DMS 273 treated with DMSO at 0.1 percent for 48 hours (cell line): Measurements from ENCODE around the gene CLRN3.

ENCODE experiments used
- DNase-seq: peaks from one replicate; lab custom pipeline; 2025; lab: John Stamatoyannopoulos, UW

The CLRN3 gene

GRCh38 chr10:127919418-127920271 lies 26.9 kb upstream of the CLRN3 start:
- no peak for DNase-seq

DNA sequence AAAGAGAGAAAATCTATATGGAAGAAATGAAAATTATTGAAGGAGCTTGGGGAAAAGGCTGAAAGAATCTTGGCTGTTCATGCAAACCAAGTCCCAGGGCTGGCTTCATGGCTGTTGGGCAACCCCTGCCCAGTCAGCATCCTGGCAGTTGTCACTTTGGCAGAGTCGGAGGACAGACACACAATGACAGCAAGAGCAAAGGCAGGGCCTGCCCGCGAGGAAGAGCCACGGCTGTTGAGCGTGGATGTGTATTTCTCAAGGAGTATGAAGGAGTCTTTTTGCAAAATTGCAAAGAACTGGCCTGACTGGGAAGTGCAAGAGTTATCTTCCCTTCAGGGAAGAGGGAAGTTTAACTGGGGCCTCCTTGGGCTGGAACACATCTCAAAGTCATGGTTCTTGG lies 25.8 kb upstream of the CLRN3 start:
- no peak for DNase-seq

DNA sequence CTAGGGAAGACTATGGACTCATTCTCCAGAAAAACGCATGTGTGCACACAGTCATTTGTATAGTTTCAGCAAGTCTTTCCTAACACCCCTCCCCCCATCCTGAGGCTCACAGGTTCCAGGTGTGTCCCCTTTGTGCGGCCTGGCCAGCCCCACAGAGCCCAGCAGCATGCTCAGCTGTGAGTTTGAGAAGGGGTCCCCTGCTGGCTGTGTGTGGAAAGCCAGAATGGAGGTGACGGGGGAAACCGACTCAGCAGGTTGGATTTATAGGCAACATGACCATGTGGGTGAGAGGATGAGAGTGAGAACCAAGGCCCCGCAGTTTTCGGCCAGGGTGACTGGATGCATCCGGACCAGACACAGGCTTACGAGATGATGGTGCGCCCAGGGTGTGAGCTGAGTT lies 24.1 kb upstream of the CLRN3 start:
- no peak for DNase-seq

DNA sequence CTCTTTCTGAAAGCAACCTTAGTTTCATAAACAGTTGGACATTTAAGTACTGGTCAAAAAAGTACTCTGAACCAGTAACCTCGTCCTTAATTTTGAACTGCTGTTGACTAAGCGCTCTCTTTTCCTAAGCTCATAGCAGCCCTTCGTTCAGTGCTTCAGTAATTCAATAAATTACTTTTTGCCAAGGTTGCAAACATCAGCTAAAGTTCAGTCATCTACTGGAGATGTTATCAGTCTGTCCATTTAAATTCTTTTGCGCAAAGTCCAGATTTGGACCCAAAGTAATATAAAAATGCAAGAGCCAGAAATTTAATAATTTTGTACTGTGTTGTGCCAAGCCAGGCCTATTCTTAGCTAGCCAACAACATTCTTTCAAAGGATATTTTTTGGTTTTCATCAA lies 22.6 kb upstream of the CLRN3 start:
- DNase-seq, result no peak

DNA sequence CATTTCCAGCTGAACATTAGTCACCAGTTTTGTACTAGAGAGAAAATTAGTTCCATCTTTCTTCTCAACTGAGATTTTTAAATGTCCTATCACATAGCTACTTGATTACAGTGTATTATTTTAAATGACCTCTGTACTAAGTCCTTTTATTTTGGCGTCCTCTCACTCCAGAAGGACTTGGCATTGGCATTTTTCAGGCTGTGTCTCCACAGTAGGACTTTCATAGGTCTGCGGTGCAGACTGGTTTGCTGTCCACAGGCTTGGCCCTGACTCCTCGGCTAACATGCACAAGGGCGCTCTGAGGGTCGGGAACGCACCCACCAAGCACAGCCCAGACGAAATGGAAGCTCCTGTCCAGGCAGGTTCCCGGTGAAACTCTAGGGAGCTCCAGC lies 20.6 kb upstream of the CLRN3 start:
- no peak for DNase-seq

DNA sequence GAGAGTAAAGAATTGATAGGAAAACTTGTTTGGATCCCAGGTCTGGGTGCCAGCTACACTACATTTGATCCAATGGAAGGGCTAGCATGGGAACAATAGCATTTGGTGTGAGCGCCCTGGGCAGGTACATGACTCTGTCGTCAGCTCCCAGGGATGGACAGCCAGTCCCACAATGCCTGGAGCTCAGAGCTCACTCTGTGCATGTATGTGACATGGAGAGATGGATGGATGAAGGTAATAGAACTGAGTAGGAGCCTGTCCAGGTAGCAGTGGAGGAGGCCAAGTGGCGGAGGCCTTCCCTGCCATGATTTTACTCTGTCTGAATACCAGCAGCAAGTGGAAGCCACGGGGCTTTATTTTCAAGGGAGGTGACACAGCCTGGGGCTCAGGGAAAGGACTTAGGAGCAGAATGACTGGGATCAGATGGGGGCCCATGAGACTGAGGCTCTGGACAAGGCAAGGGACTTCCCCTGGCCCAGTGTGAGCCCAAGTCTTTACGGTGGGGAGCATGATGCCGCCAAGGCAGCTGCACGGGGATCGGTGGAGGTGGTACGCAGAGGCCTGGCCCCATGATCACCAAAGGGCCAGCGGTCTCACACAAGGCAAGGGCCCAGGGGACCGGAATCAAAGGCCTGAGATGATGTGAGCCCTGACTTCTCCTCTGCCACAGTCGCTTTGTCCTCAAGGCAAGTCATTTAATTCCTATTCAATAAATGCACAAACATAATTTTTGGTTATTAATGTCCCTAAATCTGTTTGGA lies 20.0 kb upstream of the CLRN3 start:
- DNase-seq, result no peak

DNA sequence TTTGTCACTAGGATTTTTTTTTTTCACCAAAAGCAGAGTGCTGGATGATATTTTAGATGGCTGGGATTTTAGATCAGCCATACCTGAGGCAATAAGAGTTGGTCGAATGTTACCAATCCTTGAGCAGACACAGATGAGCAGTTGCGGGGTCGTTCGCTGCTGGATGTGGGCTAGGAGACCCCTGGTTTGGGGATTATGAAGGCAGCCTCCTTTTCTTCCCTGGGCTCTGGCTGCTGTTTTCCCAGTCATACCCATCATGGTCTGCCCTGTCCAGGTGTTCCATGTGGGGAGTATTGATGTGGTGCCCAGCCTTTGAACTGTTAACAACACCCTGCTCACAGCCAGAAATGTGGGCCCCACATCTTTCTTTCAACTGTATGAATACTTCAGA lies 19.1 kb upstream of the CLRN3 start:
- DNase-seq, result no peak

DNA sequence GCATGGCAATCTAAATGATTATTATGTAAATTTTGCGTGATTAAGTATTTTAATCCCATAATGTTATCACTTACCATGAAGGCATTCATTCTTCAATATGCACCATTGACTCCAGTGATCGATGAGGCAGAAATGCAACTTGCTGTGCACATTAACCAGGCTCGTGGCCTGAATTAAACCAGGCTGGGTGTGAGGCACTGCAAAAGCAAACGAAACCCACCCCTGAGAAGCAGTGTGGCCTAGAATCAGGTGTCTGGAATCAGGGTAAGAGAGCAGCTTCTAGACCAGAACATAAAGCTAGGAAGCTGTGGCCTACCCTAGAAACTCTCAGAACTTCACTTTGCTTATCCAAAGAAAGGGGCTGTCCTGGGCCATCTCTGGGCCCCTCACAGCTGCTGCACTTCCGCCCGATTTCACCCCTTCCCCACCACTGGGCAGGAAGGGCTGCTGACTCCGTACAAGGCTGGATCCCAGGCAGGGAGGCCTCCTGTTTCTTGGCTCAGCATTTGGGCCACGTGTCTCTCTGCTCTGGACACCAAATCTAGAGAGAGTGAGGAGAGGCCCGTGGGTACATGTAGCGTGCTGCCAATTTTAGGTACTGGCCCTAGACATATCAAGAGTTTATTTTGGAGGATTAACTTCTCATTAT lies 18.6 kb upstream of the CLRN3 start:
- no peak for DNase-seq

DNA sequence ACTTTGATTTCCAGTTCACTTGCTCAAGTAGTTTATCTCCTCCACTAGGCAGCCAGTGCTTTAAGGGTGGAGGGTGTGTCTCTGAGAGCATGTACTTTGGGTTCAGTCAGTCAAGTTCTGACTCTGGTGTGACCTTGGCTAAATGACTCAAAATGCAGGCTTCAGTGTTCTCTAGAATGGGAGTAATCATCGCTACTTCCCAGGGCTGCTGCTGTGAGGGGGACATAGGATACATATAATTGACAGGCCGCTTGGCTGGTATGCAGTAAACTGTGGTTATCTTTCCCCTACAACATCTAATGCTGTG lies 17.7 kb upstream of the CLRN3 start:
- no peak for DNase-seq

GRCh38 chr10:127909716-127910463 lies 17.1 kb upstream of the CLRN3 start:
- DNase-seq, result no peak

DNA sequence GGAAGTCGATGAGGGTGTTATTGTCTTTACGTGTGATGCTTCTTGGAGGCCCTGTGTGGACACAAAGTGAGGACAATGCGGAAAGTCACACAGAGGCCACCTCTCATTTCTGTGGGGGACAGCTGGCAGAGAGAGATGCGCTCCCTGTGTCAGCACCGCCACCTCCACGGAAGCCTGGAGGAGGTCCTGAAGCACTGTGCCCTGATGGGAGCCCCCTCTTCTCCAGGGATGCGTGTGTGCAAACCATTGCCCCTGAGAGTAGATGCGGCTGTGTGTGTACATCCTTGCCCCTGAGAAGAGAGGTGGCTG lies 16.2 kb upstream of the CLRN3 start:
- no peak for DNase-seq

- DNase-seq, result no peak
Observed at GRCh38 chr10:127908106-127908958, 15.6 kb upstream of the CLRN3 start.

GRCh38 chr10:127907411-127908105 lies 14.8 kb upstream of the CLRN3 start:
- no peak for DNase-seq

- DNase-seq, result no peak
Observed at GRCh38 chr10:127906548-127907377, 14.0 kb upstream of the CLRN3 start, which contains the start of gene PTPRE. Gene PTPRE (plus strand): TSS chr10:127907103. CDS start chr10:128040882, 133,779 bp downstream.

DNA sequence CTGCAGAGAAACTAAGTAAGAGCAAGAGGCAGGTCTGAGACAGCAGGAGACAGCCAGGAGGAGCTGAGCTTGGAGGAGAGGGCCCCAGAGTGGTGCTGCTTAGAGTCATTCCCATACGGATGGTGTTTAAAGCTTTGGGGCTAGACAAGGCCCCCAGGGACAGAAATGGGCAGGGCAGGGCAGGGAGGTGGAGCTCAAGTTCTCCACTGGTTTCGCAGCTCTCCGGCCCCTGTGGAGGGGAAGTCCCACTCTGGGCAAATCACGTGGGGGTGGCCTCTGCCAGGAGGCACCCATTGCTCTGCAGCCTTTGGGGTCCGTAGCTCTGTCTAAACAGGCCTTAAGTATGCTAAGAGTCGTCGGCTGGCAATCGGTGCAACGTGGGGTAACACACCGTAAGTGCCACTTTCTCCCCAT lies 13.1 kb upstream of the CLRN3 start:
- DNase-seq, result no peak

GRCh38 chr10:127905001-127905847 lies 12.5 kb upstream of the CLRN3 start:
- no peak for DNase-seq

DNA sequence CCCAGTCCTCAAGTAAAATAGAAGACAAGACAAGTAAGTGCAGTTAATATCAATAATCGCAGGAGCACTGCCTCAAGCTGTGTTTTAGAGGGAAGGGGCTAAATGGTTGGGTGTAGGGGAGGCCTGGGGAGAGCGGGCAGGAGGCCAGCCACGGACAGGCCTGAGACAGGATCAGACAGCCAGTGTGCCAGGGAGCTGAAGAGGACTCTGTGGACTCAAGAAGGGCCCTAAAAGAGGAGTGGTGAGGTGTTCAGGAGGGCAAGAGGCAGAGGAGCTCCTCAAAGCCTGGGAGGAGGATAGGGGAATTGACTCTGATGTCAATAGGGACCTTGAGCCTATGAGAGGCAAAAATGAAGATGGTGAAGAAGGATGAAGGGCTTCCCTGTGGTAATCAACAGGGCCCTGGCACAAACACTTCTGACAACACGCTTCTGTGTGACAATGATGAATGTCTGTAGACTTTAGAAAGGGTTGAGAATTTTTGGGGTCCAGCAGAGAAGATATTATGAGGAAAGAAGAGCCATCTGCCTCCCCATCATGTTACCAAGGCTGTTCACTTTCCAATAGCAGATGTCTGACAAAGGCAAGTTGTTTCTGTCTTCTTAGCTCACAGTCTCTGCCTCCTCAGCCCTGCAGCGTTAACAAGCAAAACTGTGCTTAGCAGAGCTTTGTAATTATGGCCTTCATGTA lies 11.7 kb upstream of the CLRN3 start:
- DNase-seq, result no peak

DNA sequence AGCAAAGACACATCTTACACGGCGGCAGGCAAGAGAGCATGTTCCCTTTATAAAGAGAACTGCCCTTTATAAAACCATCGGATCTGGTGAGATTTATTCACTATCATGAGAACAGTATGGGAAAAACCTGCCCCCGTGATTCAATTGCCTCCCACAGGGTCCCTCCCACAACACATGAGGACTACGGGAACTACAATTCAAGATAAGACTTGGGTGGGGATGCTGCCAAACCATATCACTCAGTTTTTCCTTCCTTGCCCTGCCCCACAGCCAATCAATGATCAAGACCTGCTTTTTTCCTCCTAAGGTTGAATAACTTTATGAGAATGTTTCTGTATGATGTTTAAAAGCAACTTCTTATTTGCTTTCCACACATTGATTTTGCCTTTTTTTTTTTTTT lies 11.0 kb upstream of the CLRN3 start:
- DNase-seq, result no peak
